CD4-positive, alpha-beta T cell treated with Interleukin-17A for 4 hours (primary cell): ENCODE data around the gene EMCN.
"Not testable (repeated sequence)": the region's sequence is repeated elsewhere in the genome, so short reads cannot be mapped to it uniquely, and the experiment has no call there.

Experiments
- DNase-seq: peaks from one replicate; pipeline ENCODE4 v3.0.0-alpha.2; 2020; ENCODE audit warnings: mixed read lengths

Gene EMCN

DNA sequence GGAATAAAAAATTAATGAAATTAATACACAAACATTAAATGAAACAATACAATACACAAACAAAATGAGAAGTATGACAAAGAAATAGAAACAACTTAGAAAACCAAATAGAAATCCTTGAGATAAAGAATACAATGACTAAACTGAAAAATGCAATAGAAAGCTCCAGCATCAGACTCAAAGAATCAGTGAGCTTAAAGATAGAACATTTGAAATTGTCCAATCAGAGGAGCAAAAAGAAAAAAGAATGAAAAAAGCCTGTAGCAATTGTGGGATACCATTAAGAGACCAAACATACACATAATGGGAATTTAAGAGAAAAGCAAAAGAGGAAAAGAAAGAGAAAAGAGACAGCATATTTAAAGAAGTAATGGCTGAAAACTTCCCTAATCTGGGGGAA lies 25.7 kb downstream of the EMCN start:
- no peak for DNase-seq

- no peak for DNase-seq
Observed at GRCh38 chr4:100489305-100489704, 28.5 kb downstream of the EMCN start.

DNA sequence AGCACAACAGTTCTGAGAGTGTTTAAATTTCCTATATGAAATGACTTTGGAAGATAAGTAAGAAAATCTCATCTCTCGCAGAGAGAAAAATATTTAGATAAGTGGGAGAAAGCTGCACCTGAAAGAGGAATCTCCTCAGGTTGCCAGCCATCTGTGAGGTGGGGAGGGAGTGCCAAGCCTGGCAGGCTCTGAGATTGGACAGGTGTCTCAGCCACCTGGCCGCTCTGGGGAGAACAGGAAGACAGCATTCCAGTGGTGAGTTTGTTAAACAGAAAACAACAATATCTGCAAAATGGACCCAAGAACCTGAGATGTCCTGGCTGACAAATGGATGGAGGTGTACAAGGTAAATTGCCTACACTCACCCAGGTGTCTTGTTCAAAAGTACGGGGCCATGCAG lies 31.3 kb downstream of the EMCN start:
- no peak for DNase-seq

GRCh38 chr4:100483796-100484195 lies 34.0 kb downstream of the EMCN start:
- no peak for DNase-seq

DNA sequence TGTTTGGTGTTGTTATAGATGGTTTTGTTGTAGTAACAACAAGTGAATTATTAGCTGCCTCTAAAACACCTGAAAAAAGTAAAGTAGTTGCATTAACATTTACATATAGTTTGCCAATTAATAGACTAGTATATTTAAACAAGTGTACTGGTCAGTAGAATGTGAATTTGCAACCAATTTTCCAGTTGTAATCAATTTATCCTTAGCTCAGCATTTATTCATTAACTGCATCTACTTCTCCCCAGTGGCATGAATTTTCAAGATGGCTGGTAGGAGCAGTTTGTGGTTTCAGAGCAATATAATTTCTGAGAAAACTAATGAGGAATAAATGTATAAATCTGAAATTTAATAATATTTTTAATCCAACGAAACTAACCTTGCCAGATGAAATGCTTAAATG lies 37.9 kb downstream of the EMCN start:
- no peak for DNase-seq

GRCh38 chr4:100469555-100469954 lies 48.3 kb downstream of the EMCN start:
- no peak for DNase-seq

DNA sequence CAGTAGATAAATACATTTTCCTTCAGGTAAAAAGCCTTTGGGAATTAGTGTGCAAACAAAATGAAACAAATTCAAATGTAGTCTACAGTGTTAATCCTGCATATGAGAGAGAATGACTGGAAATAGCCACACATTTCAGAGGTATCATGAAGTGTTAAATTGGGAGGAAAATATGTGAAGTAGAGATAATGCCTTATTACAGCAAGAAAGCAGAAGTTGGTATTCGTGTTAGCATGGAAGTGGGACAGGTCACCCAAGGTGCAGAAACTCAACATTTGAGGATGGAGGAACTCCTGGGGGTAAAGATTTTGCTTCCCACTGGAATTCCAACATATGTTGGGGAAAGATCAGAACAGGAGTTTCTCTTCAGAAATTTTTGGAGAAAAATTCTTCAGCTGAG lies 51.3 kb downstream of the EMCN start:
- no peak for DNase-seq

DNA sequence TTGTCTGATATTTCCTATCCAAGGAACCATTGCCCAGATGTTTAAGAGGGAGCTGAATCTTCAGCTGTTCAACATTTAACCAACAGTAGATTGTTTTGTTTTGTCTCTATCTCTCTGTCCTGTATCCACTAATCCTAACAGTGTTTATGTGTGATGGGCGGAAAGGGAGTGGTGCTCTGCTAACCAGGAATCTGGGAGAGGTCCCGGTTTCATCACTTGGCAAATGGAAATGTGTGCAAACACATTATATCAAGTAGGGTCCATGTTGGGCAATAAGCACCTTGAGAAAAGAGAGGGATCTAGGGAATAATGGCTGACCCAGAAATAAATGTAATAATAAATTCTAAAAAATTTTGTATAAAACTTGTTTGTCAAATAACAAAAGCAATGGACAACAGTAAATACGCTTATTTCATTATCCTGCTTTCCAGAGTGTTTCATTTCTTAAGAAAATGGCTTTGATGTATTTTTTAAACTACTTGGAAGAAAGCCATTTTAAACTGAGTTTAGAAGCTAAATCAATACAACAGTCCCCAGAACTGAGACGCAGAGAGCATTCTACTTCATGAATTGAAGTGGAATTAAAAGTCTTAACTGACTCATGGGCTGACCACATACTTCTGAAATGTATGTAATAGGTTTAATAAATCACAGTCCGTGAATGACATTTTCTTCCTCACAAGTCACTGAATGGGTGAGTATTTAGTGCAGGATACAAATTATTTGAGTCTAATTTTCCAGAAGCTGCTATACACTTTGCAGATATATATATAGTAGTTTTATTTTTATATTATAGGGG lies 55.8 kb downstream of the EMCN start:
- no peak for DNase-seq

DNA sequence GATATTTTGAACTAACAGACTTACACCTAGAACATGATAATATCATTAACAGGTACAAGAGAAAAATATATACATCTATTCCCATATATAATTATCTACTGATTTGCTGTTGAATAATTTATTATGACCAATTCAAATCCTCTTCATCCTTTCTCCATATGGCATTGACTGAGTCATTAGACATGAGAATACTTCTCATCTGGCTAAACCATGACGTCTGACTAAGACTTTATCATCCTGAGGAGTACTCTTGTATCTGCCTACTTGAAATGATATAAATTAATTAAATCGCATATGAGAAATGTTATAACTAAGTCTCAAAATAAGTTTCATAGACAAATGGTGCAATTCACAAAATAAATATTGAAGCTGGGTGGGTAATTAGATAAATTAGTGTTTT lies 67.4 kb downstream of the EMCN start:
- DNase-seq = no peak

GRCh38 chr4:100431416-100431815 lies 86.4 kb downstream of the EMCN start:
- no peak for DNase-seq

- no peak for DNase-seq
Observed at GRCh38 chr4:100430451-100430850, 87.4 kb downstream of the EMCN start.

DNA sequence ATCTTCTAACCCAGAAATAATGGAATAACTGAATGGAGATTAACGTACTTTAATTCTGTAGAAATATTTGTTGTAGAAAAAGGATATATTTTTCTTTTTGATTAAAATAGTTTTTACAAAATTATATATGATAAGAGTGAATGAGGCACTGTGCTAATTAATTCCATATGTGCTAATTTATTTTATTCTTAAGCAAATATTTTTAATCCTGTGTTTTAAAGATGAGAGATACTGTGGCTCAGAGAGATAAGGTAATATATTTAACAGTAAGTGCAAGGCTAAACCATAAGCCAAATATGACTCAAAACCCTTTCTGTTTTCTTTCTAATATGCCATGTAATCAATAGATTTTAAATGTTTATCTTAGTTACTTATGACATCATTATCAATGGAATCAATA lies 88.2 kb downstream of the EMCN start:
- DNase-seq = no peak

GRCh38 chr4:100428051-100428450 lies 89.8 kb downstream of the EMCN start:
- DNase-seq = no peak

GRCh38 chr4:100424376-100424775 lies 93.4 kb downstream of the EMCN start:
- DNase-seq = no peak

DNA sequence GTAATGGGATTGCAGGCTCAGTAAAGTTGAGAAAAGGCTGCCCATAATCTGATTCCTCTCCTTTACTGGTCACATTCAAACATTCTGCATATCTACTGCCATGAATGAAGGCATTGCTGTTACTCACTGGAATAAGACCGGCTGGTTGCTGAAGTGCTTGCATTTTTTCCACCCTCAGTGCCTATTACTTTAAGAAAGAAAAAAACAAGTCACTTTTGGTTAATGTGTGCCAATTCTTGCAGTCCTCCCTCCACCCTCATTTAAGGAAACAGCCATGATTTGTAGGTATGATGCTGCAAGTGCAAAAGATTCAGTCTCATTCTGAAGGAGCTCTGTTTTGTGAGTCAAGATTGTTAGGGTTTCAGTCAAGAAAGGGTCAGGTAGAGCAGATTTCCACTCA lies 94.9 kb downstream of the EMCN start:
- no peak for DNase-seq

DNA sequence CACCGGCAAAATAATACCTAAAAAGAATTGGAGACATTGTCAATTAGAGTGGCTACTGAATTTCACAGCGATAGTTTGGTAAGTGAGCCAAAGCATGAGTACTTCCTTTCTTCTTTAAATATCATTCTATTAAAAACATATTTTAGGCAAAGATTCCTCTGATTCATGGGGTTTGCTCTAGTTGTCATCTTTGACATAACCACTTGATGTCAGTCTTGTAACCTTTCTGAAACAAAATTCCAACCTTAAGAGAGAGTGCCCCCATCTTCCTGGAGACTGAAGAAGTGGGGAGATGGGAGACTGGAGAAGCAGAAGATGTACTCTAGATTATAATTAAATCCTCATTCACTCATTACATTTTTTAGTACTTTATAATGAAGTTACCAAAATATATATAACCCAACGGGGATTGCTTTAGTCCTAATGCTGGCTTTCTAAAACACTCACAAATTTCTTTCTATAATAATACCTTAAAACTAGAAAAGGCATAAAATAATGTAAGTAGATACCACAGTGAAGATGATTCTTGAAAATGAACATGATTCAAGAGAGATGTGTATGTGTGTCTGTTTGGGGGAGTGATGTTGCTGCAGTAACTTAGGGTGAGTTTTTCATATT lies 96.4 kb downstream of the EMCN start:
- no peak for DNase-seq

GRCh38 chr4:100420571-100420970 lies 97.3 kb downstream of the EMCN start:
- no peak for DNase-seq

DNA sequence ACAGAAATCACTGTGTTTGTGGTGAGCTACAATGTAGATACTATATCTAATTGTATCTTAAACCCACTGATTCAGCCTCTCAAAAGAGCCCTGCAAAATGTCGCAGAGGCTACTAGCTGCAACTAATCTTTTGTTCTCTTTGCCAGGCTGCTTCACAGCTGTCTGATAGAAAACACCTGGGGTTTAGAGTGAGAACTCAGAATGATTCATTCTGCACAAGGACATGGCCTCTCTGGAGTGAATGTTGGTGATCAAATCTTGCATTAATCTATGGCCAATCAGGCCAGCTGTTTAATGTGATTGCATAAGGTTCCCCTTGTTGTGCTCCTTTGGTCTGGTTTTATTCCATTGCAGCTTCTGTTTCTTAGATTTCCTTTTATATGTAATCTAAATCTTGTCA lies 100.3 kb downstream of the EMCN start:
- no peak for DNase-seq

- no peak for DNase-seq
Observed at GRCh38 chr4:100414016-100414790, 103.6 kb downstream of the EMCN start.

- no peak for DNase-seq
Observed at GRCh38 chr4:100391863-100392262, 126.0 kb downstream of the EMCN start.

DNA sequence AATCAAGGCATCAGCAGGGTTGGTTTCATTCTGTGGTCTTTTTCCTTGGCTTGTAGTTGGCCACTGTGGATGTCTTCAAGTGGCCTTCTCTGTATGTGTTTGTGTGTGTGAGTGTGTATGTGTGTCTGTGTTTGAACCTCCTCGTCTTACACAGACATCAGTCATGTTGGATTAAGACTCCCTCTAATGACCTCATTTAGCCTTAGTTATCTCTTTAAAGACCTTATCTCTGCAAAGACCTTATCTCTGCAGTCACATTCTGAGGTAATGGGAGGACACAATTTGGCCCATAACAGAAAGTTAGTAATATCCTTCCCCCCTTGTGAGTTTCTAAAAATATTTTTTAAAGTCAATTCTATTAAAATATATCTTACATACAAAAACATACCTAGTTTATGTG lies 126.7 kb downstream of the EMCN start:
- no peak for DNase-seq

- no peak for DNase-seq
Observed at GRCh38 chr4:100386270-100386669, 131.6 kb downstream of the EMCN start.

DNA sequence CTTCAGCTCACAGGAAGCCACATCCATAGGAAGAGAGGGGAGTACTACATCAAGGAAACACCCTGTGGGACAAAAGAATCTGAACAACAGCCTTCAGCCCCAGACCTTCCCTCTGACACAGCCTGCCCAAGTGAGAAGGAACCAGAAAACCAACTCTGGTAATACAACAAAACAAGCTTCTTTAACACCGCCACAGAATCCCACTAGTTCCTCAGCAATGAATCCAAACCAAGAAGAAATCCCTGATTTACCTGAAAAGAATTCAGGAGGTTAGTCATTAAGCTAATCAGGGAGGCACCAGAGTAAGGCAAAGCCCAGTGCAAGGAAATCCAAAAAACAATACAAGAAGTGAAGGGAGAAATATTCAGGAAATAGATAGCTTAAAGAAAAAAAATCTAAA lies 137.4 kb downstream of the EMCN start:
- DNase-seq = not testable (repeated sequence)

- no peak for DNase-seq
Observed at GRCh38 chr4:100379583-100380105, 138.2 kb downstream of the EMCN start.
